ENCODE measurements around the gene BMPR1B. TPM values are rescaled to one million over a fixed set of nuclear protein-coding genes. Genes with fewer than 3 reads are reported as not detected.

The BMPR1B gene
- total and polyA plus RNA-seq, 2 of the 8 experiments (the other 6 are each of a cell fraction or from before 2014, with no cell fraction given) = 0.14 to 1.1 TPM

DNA sequence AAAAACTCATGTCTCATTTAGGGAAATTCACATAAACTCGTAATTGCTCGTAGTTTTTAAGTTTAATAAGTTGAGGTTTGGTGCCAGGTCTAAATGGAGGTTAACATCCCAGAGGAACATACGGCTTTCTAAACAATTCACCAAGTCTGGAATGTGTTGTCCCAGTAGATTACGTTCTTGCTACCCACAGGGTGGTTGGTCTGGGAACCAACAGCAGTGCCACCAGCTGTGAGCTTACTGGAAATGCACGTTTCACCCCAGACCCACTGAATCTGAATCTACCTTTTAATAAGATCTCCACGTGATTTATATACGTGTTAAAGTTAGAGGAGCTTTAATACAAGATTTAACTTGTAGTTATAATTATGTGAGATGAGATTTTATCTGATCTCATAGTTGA lies 134.3 kb downstream of the BMPR1B start:
- Histone ChIP-seq H3K79me1 (ENCODE audit: low read depth, low read length) (no peaks in the 10 kb centered on the region), H4K20me1 (replicated peaks in 1 of 2; ENCODE audit: control insufficient read depth in 1 of 2, insufficient read depth in 2 of 2, low read length in 2 of 2) (no peaks in the 10 kb centered on the region), H2BK12ac (ENCODE audit: low read depth, low read length) (no peak overlapping the region), H3K79me2 (ENCODE audit: control insufficient read depth in 1 of 2, insufficient read depth in 2 of 2, low read length in 2 of 2) (no peaks in the 10 kb centered on the region), H2BK15ac (ENCODE audit: low read length) (no peak overlapping the region), H3K4me1 (replicated peaks in 1 of 4; ENCODE audit: control insufficient read depth in 3 of 4, insufficient read depth in 4 of 4, low read length in 3 of 4) (peaks cover 0 to 7% (median 2%) of the 10 kb centered on the region in 4 experiments; a peak in 3 of 7 replicates), H2AFZ (ENCODE audit: low read length) (no peak overlapping the region), H3K9ac (replicated peaks in 1 of 4; ENCODE audit: extremely low read depth in 1 of 4, low read depth in 3 of 4, low read length in 3 of 4) (no peak overlapping the region), H3K36me3 (ENCODE audit: control insufficient read depth in 2 of 4, insufficient read depth in 4 of 4, low read length in 3 of 4) (no peaks in the 10 kb centered on the region), H2BK5ac (ENCODE audit: low read depth, low read length) (no peak overlapping the region), H2AK5ac (ENCODE audit: low read depth, low read length) (no peak overlapping the region), H4K8ac (ENCODE audit: extremely low read depth, insufficient read depth, low read length) (no peak overlapping the region), H3K9me3 (ENCODE audit: insufficient read depth in 2 of 2, low read depth in 1 of 2, low read length in 1 of 2) (peaks cover 4 to 6% of the 10 kb centered on the region in 2 experiments; a peak in 3 of 4 replicates), H3K4me3 (ENCODE audit: extremely low read depth in 1 of 4, insufficient read depth in 2 of 4, low read depth in 3 of 4, low read length in 4 of 4) (no peak overlapping the region), H3K14ac (ENCODE audit: insufficient read length) (no peak overlapping the region), H3K56ac (replicated peaks; ENCODE audit: insufficient read length, low read depth, low read length) (no peak overlapping the region), H3K23me2 (ENCODE audit: low read depth, low read length) (no peaks in the 10 kb centered on the region), H3K4ac (replicated peaks; ENCODE audit: insufficient read length, low read depth, low read length) (no peak overlapping the region), H3K18ac (ENCODE audit: extremely low read depth, low read length) (no peak overlapping the region), H2BK20ac (ENCODE audit: low read length) (no peak overlapping the region), H3K27ac (ENCODE audit: low read depth, low read length) (no peak overlapping the region), H3K4me2 (ENCODE audit: insufficient read depth in 1 of 2, low read depth in 2 of 2, low read length in 2 of 2) (no peak overlapping the region), H2BK120ac (replicated peaks; ENCODE audit: low read depth, low read length) (no peak overlapping the region), H4K5ac (ENCODE audit: insufficient read length, low read depth, low read length) (no peak overlapping the region), H4K91ac (replicated peaks; ENCODE audit: insufficient read length, low read length) (no peak overlapping the region), H3K27me3 (replicated peaks in 1 of 4; ENCODE audit: control insufficient read depth in 3 of 4, extremely low read depth in 1 of 4, insufficient read depth in 3 of 4, low read length in 3 of 4) (no peaks in the 10 kb centered on the region), H3K23ac (ENCODE audit: insufficient read length) (no peak overlapping the region)
- TF ChIP-seq RAD21 (IDR thresholded peaks at IDR 0.05 in 1 of 2, conservative IDR thresholded peaks at IDR 0.05 in 1 of 2; ENCODE audit: low read depth in 2 of 2, low read length in 2 of 2) (peak in 1 of 2 experiments; percentile 26; a peak in 1 of 4 replicates), SIN3A (conservative IDR thresholded peaks at IDR 0.05 in 1 of 2, IDR thresholded peaks at IDR 0.05 in 1 of 2; ENCODE audit: low read depth in 1 of 2, low read length in 2 of 2) (no peak), HDAC2 (IDR thresholded peaks at IDR 0.05; ENCODE audit: borderline replicate concordance in 1 of 2, low read depth in 2 of 2, low read length in 2 of 2) (no peak)
- DNase-seq (ENCODE audit: low read depth in 1 of 2, low spot score in 2 of 2) (no peak), FAIRE-seq (no peak)
- ChIA-PET CTCF (ENCODE audit: partially characterized antibody) (no interaction called here), POLR2A (ENCODE audit: partially characterized antibody) (no interaction called here)
- 77% methylated on average over 7 of the region's 7 CpGs; no CpG with 5 or more reads in 1 of the 2 experiments for WGBS, 2 experiments (ENCODE audit: extremely low coverage in 1 of 2, insufficient coverage in 1 of 2, insufficient read length in 1 of 2, insufficient replicate concordance in 2 of 2, low coverage in 1 of 2, low lambda C conversion rate in 2 of 2, missing lambda C conversion rate in 1 of 2)

All from H1 (cell line).